Activated CD4-positive, alpha-beta T cell treated with anti-CD3 and anti-CD28 coated beads for 36 hours (primary cell): ENCODE results near the gene FEM1A. TPM values are rescaled to one million over a fixed set of nuclear protein-coding genes. Genes with fewer than 3 reads are reported as not detected.
"Not testable (repeated sequence)": the region's sequence is repeated elsewhere in the genome, so short reads cannot be mapped to it uniquely, and the experiment has no call there.

Source experiments
- ATAC-seq: fragments of 200-7000 bp; cut with Tn5 transposase; one replicate; pipeline ENCODE4 v1.10.0; 2021; ENCODE audit warnings: mild to moderate bottlenecking, moderate library complexity
- CTCF ChIA-PET: fragments of 350-600 bp; sonication (Branson Sonifier 250); formaldehyde crosslinking; loops from one replicate; lab custom pipeline; 2021; ENCODE audit warnings: antibody characterized with exemption; lab: Charles Lee
- POLR2A ChIA-PET: fragments of 350-600 bp; sonication (Branson Sonifier 250); formaldehyde crosslinking; loops from one replicate; lab custom pipeline; 2021; ENCODE audit warnings: antibody characterized with exemption, inconsistent platforms; lab: Charles Lee
- DNase-seq: peaks from one replicate; pipeline ENCODE4 v3.0.0-alpha.2; 2020
- H3K27ac Mint-ChIP-seq: one replicate; pipeline ENCODE4 v1.8.0; 2021; ENCODE audit warnings: mixed read lengths
- H3K27me3 Mint-ChIP-seq: one replicate; pipeline ENCODE4 v1.8.0; 2021; ENCODE audit warnings: mixed read lengths
- H3K36me3 Mint-ChIP-seq: one replicate; pipeline ENCODE4 v1.8.0; 2021; ENCODE audit warnings: low read depth, mixed read lengths
- H3K4me1 Mint-ChIP-seq: one replicate; pipeline ENCODE4 v1.8.0; 2021; ENCODE audit warnings: mixed read lengths
- H3K4me3 Mint-ChIP-seq: one replicate; pipeline ENCODE4 v1.8.0; 2021; ENCODE audit warnings: mild to moderate bottlenecking, moderate library complexity, mixed read lengths
- H3K9me3 Mint-ChIP-seq: one replicate; pipeline ENCODE4 v1.8.0; 2021; ENCODE audit warnings: low read depth, mixed read lengths
- intact Hi-C, 2 experiments: fragments of 100-400 bp; cut with DNase I in 1 of 2; cut with micrococcal nuclease in 1 of 2; formaldehyde crosslinking; loops; one replicate each; pipeline versions ENCODE4 v1.14.2 to v1.15.1; 2022 to 2024; cut with DNase I, micrococcal nuclease
- total RNA-seq, 2 experiments: library from RNA; stranded (reverse); gene quantifications; one replicate each; pipeline ENCODE4 v1.2.3, GENCODE V29; 2021

FEM1A gene
- total RNA-seq, 2 experiments from 2014 or later = 9.2 to 10.6 TPM

GRCh38 chr19:4800591-4801081, 9.1 kb downstream of the FEM1A start:
- Mint-ChIP-seq H3K9me3 (no peaks in the 10 kb centered on the region), H3K27ac (no peak overlapping the region), H3K4me3 (no peak overlapping the region), H3K36me3 (peaks cover 9% of the 10 kb centered on the region), H3K4me1 (peaks cover 11% of the 10 kb centered on the region), H3K27me3 (no peaks in the 10 kb centered on the region)
- DNase-seq (no peak), ATAC-seq (no peak)
- POLR2A ChIA-PET = no interaction called here
- intact Hi-C loops = loop anchor here in 1 of 2 experiments (5.0 kb wide), 1 partner anchor 233 kb away; no protein-coding TSS in a partner anchor
- CTCF ChIA-PET = interaction anchor here (1.0 to 4.2 kb wide), 5 partner anchors 9 to 67 kb away, joined by 3 to 24 read pairs (median 3); partner anchors contain the start of gene FEM1A

DNA sequence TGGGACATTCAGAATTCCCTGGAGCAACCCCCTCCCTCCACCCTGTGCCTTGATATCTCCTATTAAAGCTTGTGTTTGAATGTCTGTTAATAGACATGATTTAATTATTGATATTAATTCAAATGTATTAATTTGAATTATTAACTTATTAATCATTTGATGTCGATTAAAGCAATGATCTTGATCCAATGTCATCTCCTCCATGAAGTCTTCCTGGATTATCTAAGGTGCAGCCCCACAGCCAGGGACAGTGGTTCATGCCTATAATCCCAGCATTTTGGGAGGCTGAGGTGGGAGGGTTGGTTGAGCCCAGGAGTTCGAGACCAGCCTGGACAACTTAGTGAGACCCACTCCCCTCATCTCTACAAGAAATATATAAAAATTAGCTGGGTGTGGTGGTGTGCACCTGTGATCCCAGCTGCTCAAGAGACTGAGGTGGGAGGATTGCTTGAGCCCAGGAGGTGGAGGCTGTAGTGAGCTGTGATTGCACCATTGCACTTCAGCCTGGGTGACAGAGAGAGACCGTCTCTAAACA, 9.6 kb downstream of the FEM1A start:
- no peak for ATAC-seq
- Mint-ChIP-seq H3K9me3 (no peaks in the 10 kb centered on the region), H3K4me3 (no peak overlapping the region), H3K27ac (no peak overlapping the region), H3K4me1 (peaks cover 8% of the 10 kb centered on the region), H3K36me3 (peaks cover 9% of the 10 kb centered on the region), H3K27me3 (no peaks in the 10 kb centered on the region)
- ChIA-PET CTCF (interaction anchor here (1.0 to 4.2 kb wide), 4 partner anchors 9 to 67 kb away, joined by 3 to 24 read pairs (median 9); partner anchors contain the start of gene FEM1A), POLR2A (interaction anchor here (0.9 kb wide), 1 partner anchor 10 kb away, joined by 4 read pairs; the partner anchor contains the start of gene FEM1A)
- intact Hi-C loops = loop anchor here in 1 of 2 experiments (5.0 kb wide), 1 partner anchor 234 kb away; no protein-coding TSS in a partner anchor
- DNase-seq = no peak

- DNase-seq (no peak), ATAC-seq (no peak)
- intact Hi-C loops = loop anchor here in 1 of 2 experiments (5.0 kb wide), 1 partner anchor 235 kb away; no protein-coding TSS in a partner anchor
- no peak overlapping the region for H3K4me3 Mint-ChIP-seq
- H3K4me1 Mint-ChIP-seq = no peaks in the 10 kb centered on the region
- no peak overlapping the region for H3K27ac Mint-ChIP-seq
- ChIA-PET CTCF (interaction anchor here (5.7 kb wide), 1 partner anchor 70 kb away, joined by 20 read pairs; no protein-coding TSS in a partner anchor), POLR2A (no interaction called here)
- no peaks in the 10 kb centered on the region for H3K27me3 Mint-ChIP-seq
- H3K36me3 Mint-ChIP-seq = peaks cover 1% of the 10 kb centered on the region
- H3K9me3 Mint-ChIP-seq = no peaks in the 10 kb centered on the region
These were observed 11.2 kb downstream of the FEM1A start for GRCh38 chr19:4802711-4803110.

DNA sequence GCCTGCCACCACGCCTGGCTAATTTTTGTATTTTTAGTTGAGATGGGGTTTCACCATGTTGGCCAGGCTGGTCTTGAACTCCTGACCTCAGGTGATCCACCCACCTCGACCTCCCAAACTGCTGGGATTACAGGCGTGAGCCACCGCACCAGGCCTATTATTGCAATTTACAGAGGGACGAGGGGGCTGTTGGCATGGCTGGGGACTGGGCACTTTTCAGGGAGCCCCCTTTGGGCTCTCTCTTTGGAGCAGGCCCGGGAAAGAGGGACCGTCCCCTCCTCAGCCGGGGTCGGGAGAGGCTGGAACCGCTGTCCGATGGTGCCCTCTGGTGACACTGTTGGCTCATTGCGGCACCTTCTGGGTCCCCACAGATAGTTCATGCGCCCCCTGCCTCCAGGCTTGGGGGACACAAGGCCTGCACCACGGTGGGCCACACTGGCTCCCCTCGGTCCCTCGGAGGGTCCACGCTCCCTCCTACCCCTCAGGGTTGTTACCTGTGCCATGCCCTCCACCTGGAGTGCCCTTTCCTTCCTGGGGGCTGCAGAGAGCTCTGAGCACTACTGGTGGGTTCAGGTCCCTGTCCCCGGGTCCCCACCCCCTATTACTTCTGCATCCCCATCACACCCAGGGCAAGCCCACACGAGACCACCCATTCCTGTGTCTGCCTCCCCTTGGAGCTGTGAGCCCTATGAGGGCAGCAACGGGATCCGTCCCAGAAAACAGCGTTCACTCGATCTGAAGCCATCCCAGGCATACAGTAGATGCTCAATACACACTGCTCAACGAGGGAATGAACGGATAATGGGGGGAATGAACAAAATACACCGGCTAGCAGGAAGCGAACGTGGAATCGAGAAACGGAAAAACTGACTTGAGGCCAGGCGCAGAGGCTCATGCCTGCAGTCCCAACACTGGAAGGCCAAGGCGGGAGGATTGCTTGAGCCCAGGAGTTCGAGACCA, 12.5 kb downstream of the FEM1A start:
- intact Hi-C loops = loop anchor here (1.0 to 5.0 kb wide), 2 partner anchors 72 to 237 kb away; no protein-coding TSS in a partner anchor
- H3K9me3 Mint-ChIP-seq = no peaks in the 10 kb centered on the region
- peak; percentile 85 for DNase-seq
- H3K27ac Mint-ChIP-seq = no peak overlapping the region
- H3K36me3 Mint-ChIP-seq = peaks cover under 1% of the 10 kb centered on the region
- ChIA-PET CTCF (interaction anchor here (0.7 to 11.3 kb wide), 7 partner anchors 9 to 222 kb away, joined by 3 to 210 read pairs (median 5); partner anchors contain the start of gene FEM1A), POLR2A (no interaction called here)
- H3K4me3 Mint-ChIP-seq = no peak overlapping the region
- H3K4me1 Mint-ChIP-seq = no peaks in the 10 kb centered on the region
- ATAC-seq = peak; percentile 95
- H3K27me3 Mint-ChIP-seq = no peaks in the 10 kb centered on the region

DNA sequence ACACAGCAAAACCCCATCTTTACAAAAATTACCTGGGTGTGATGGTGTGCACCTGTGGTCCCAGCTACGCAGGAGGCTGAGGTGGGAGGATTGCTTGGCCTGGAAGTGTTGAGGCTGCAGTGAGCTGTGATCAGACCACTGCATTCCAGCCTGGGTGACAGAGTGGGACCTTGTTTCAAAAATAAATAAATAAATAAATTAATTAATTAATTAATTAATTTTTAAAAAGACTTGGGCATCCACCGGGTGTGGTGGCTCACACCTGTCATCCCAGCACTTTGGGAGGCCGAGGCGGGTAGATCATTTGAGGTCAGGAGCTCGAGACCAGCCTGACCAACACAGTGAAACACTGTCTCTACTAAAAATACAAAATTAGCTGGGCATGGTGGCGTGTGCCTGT, 13.6 kb downstream of the FEM1A start:
- ChIA-PET POLR2A (interaction anchor here (0.5 kb wide), 1 partner anchor 17 kb away, joined by 4 read pairs; no protein-coding TSS in a partner anchor), CTCF (interaction anchor here (1.3 to 11.3 kb wide), 5 partner anchors 8 to 73 kb away, joined by 3 to 210 read pairs (median 7); no protein-coding TSS in a partner anchor)
- H3K4me1 Mint-ChIP-seq, DNase-seq, ATAC-seq, H3K36me3 Mint-ChIP-seq, intact Hi-C loops, H3K27ac Mint-ChIP-seq, H3K9me3 Mint-ChIP-seq, H3K4me3 Mint-ChIP-seq, H3K27me3 Mint-ChIP-seq: not testable (repeated sequence)

- ChIA-PET POLR2A (no interaction called here), CTCF (interaction anchor here (0.6 to 11.3 kb wide), 5 partner anchors 17 to 220 kb away, joined by 3 to 210 read pairs (median 5); no protein-coding TSS in a partner anchor)
- intact Hi-C loops = no loop called here
- no peaks in the 10 kb centered on the region for H3K9me3 Mint-ChIP-seq
- no peak overlapping the region for H3K27ac Mint-ChIP-seq
- ATAC-seq (no peak), DNase-seq (no peak)
- H3K4me1 Mint-ChIP-seq = peaks cover 4% of the 10 kb centered on the region
- no peak overlapping the region for H3K4me3 Mint-ChIP-seq
- H3K36me3 Mint-ChIP-seq = no peaks in the 10 kb centered on the region
- H3K27me3 Mint-ChIP-seq = no peaks in the 10 kb centered on the region
These were observed 14.8 kb downstream of the FEM1A start for GRCh38 chr19:4806384-4806783.

DNA sequence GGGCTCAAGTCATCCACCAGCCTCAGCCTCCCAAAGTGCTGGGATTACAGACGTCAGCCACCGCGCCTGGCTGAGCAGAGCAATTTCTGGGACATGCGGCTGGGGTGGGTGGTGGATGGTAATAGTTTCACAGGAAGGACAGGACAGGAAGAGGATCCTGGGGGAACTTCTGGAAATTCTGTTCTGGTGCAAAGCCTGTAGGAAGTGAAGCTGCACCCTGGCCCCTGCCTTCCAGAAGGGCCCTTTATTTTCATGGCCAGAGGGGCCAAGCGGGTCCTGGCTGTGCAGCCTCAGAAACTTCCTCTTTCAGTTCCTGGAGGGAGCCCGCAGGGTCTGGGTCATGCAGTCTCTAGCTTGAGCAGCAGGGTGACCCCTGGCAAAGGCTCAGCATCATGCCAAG, 15.7 kb downstream of the FEM1A start:
- Mint-ChIP-seq H3K9me3 (no peaks in the 10 kb centered on the region), H3K4me1 (peaks cover 10% of the 10 kb centered on the region), H3K27me3 (no peaks in the 10 kb centered on the region), H3K27ac (no peak overlapping the region), H3K36me3 (no peaks in the 10 kb centered on the region), H3K4me3 (no peak overlapping the region)
- POLR2A ChIA-PET = no interaction called here
- CTCF ChIA-PET = interaction anchor here (0.7 to 11.3 kb wide), 4 partner anchors 44 to 960 kb away, joined by 3 to 210 read pairs (median 12); no protein-coding TSS in a partner anchor
- no peak for ATAC-seq
- intact Hi-C loops = no loop called here
- DNase-seq = no peak

DNA sequence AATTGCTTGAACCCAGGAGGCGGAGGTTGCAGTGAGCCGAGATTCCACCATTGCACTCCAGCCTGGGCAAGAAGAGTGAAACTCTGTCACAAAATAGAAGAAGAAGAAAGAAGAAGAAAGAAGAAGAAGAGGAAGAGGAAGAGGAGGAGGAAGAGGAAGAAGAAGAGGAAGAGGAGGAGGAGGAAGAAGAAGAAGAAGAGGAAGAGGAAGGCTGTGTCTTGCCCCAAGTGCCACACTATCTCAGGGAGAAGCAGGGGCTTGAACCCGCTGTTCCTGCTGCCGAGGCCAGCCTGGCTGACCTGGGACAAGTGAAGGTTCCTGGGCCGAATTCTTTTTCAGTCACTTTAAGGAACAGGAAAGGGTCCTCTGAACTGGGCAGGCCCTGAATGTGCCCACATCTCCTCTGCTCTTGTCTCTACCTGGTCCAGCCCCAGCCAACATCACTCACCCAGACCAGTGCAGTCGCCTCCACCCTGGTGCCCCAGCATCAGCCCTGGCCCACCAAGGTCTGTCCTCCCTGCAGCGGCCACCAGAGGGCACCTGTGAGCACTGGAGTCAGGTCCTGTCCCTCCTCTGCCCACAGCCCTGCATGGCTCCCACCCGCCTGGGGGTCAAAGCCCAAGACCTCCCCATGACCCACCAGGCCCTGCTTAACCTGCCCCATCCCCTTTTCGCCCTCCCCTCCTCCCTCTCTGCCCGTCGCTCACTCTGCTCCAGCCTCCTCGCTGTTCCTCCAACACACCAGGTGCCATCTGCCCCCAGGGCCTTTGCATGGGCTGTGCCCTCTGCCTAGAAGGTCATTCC, 20.0 kb downstream of the FEM1A start:
- H3K4me1 Mint-ChIP-seq = peaks cover 30% of the 10 kb centered on the region
- POLR2A ChIA-PET = interaction anchor here (0.6 to 0.7 kb wide), 2 partner anchors 39 to 105 kb away, joined by 6 to 7 read pairs; no protein-coding TSS in a partner anchor
- ATAC-seq (peak; percentile 75), DNase-seq (peak; percentile 95)
- no peak overlapping the region for H3K4me3 Mint-ChIP-seq
- no peak overlapping the region for H3K27ac Mint-ChIP-seq
- no peaks in the 10 kb centered on the region for H3K9me3 Mint-ChIP-seq
- CTCF ChIA-PET = interaction anchor here (0.7 to 11.3 kb wide), 15 partner anchors 7 to 220 kb away, joined by 3 to 210 read pairs (median 18); partner anchors contain the start of genes FEM1A and TICAM1
- intact Hi-C loops = loop anchor here (1.0 to 2.0 kb wide), 2 partner anchors 99 to 100 kb away; no protein-coding TSS in a partner anchor
- peaks cover 11% of the 10 kb centered on the region for H3K36me3 Mint-ChIP-seq
- H3K27me3 Mint-ChIP-seq = no peaks in the 10 kb centered on the region

GRCh38 chr19:4814625-4815425, 23.3 kb downstream of the FEM1A start:
- Mint-ChIP-seq H3K27me3 (no peaks in the 10 kb centered on the region), H3K36me3 (peaks cover 22% of the 10 kb centered on the region), H3K4me1 (peaks cover 27% of the 10 kb centered on the region), H3K4me3 (peak overlapping the region; percentile 55), H3K9me3 (no peaks in the 10 kb centered on the region), H3K27ac (peak overlapping the region; percentile 77)
- intact Hi-C loops = loop anchor here (1.0 to 2.0 kb wide), 4 partner anchors 16 to 154 kb away; partner anchors contain the start of genes TICAM1 (in 2 of the 2), FEM1A (in 1 of the 2) and KDM4B (in 1 of the 2)
- ChIA-PET CTCF (interaction anchor here (0.6 to 11.3 kb wide), 6 partner anchors 9 to 215 kb away, joined by 3 to 210 read pairs (median 7); partner anchors contain the start of gene TICAM1), POLR2A (no interaction called here)
- DNase-seq (no peak), ATAC-seq (no peak)
